HPDE6-E6E7 (cell line): ENCODE results near the gene PCDHB7.
"Not testable (repeated sequence)": the region's sequence is repeated elsewhere in the genome, so short reads cannot be mapped to it uniquely, and the experiment has no call there.

ENCODE experiments used
- DNase-seq: peaks from one replicate; pipeline ENCODE4 v3.0.0; 2011; ENCODE audit warnings: missing footprints; ENCODE audit errors: extremely low spot score

Gene PCDHB7

GRCh38 chr5:141172381-141173204 lies at the start of gene PCDHB7:
TSS of gene PCDHB7 (plus strand) at chr5:141172644. CDS start at chr5:141172836, 192 bp downstream.
- no peak for DNase-seq

GRCh38 chr5:141123396-141124135 lies 48.9 kb upstream of the PCDHB7 start:
- not testable (repeated sequence) for DNase-seq

DNA sequence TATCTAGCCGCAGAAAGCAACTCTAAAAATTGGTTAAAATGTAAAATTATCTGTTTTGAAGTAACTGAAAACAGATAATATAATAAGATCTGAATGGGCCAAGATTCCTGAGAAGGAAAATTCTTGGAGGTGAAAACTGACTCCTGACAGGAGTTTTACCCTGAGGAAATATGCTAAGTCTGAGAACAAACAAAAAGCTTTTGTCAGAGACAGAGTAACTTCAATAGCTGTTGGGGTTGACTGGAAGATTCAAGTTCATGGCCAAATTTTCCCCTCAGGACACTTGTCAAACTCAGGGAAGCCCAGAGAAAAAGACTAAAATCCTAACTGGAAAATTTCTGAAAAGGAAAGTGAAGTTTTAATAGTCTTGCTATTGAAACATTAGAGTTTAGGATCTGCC lies 45.1 kb upstream of the PCDHB7 start:
- DNase-seq = no peak

DNA sequence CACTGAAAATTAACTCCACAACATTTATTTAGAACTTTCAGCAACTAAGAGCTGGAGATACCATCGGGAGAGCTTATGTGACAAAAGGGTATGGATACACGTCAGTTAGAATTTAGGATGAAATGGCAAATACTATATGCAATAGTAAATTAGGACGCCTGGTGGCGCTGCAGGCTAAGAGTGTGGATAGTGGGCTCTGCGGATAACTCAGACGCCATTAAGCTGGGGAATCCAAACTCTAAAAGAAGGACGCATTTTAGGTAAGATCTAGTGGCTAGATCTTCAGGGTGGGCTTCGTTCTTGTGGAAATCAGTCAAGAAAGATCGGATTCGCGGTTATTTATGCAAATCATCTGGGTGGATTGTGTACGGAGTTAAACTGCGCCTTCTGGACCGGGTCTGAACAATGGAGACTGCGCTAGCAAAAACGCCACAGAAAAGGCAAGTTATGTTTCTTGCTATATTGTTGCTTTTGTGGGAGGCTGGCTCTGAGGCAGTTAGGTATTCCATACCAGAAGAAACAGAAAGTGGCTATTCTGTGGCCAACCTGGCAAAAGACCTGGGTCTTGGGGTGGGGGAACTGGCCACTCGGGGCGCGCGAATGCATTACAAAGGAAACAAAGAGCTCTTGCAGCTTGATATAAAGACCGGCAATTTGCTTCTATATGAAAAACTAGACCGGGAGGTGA lies 37.3 kb upstream of the PCDHB7 start, which contains the start of gene PCDHB5:
TSS of gene PCDHB5 (plus strand) at position 177 of the 688 bp plus-strand sequence. CDS start at position 406, 229 bp downstream.
- DNase-seq = no peak

DNA sequence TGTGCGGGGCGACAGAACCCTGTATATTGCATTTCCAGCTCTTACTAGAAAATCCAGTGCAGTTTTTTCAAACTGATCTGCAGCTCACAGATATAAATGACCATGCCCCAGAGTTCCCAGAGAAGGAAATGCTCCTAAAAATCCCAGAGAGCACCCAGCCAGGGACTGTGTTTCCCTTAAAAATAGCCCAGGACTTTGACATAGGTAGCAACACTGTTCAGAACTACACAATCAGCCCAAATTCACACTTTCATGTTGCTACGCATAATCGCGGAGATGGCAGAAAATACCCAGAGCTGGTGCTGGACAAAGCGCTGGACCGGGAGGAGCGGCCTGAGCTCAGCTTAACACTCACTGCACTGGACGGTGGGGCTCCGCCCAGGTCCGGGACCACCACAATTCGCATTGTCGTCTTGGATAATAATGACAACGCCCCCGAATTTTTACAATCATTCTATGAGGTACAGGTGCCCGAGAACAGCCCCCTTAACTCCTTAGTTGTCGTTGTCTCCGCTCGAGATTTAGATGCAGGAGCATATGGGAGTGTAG lies 36.7 kb upstream of the PCDHB7 start:
- no peak for DNase-seq

DNA sequence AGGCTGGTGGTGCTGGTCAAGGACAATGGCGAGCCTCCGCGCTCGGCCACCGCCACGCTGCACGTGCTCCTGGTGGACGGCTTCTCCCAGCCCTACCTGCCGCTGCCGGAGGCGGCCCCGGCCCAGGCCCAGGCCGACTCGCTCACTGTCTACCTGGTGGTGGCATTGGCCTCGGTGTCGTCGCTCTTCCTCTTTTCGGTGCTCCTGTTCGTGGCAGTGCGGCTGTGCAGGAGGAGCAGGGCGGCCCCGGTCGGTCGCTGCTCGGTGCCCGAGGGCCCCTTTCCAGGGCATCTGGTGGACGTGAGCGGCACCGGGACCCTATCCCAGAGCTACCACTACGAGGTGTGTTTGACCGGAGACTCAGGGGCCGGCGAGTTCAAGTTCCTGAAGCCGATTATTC lies 35.1 kb upstream of the PCDHB7 start:
- not testable (repeated sequence) for DNase-seq

DNA sequence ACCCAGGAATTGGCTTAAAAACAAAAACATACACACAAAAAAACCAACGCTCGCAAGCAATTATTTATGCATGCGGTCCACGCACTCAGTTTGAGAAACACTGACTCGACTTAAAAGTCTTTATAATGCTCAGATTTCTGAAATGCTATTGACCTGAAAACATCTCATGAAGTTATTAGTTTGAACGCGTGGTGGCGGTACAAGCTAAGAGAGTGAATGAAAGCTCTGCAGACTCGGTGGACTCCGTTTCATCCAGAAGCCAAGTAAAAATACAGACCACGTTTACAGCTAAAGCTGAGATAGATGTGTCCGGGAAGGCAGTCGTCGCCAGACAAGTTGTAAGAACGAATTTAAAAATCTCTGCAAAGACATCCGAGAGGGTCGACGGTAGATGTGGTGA lies 22.6 kb upstream of the PCDHB7 start, which contains the start of gene PCDHB6:
TSS of gene PCDHB6 (plus strand) at position 246 of the 400 bp plus-strand sequence. CDS start 201 bp downstream, outside the sequence.
- no peak for DNase-seq

GRCh38 chr5:141150224-141150992 lies 22.0 kb upstream of the PCDHB7 start:
- DNase-seq = no peak

- no peak for DNase-seq
Measured at GRCh38 chr5:141150993-141151325, 21.5 kb upstream of the PCDHB7 start.

GRCh38 chr5:141151632-141152031 lies 20.8 kb upstream of the PCDHB7 start:
- not testable (repeated sequence) for DNase-seq

DNA sequence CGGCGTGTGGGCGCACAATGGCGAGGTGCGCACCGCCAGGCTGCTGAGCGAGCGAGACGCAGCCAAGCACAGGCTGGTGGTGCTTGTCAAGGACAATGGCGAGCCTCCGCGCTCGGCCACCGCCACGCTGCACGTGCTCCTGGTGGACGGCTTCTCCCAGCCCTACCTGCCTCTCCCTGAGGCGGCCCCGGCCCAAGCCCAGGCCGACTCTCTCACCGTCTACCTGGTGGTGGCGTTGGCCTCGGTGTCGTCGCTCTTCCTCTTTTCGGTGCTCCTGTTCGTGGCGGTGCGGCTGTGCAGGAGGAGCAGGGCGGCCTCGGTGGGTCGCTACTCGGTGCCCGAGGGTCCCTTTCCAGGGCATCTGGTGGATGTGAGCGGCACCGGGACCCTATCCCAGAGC lies 20.3 kb upstream of the PCDHB7 start:
- DNase-seq = not testable (repeated sequence)

DNA sequence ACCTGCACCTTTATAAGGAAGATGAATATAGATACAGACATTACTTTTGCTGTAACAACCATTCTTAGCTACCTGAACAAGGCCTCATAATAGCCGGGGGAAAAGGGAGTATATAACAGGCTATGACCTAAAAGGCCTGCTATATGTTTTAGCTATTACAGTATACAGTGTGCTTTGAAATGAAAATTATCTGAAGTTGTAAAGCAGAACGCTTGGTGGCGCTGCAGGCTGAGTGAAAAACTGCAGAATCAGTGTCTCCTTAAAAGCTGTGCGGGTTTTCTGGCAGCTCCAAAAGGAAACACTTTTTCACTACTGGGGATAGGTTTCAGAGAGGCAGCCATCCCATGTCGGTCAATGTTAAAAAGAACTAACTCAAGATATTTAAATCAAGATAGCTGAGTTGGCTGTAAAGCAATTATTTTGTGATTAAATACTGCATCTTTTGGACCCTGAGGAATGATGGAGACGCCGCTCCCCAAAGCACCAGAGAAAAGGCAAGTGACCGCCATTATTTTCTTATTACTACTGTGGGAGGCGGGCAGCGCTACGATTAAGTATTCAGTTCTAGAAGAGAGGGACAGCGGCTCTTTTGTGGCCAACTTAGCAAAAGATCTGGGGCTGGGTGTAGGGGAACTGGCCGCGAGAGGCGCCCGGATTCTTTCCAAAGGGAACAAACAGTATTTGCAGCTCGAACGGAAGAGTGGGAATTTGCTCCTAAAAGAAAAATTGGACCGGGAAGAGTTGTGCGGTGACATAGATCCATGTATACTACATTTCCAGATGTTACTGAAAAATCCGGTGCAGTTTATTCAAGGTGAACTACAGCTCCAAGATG lies 16.7 kb upstream of the PCDHB7 start:
- DNase-seq = no peak

DNA sequence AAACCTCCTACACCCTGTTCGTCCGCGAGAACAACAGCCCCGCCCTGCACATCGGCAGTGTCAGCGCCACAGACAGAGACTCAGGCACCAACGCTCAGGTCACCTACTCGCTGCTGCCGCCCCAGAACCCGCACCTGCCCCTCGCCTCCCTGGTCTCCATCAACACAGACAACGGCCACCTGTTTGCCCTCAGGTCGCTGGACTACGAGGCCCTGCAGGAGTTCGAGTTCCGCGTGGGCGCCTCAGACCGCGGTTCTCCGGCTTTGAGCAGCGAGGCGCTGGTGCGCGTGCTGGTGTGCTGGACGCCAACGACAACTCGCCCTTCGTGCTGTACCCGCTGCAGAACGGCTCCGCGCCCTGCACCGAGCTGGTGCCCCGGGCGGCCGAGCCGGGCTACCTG lies 15.1 kb upstream of the PCDHB7 start:
- DNase-seq = not testable (repeated sequence)

- DNase-seq = not testable (repeated sequence)
Measured at GRCh38 chr5:141157901-141158300, 14.5 kb upstream of the PCDHB7 start.

DNA sequence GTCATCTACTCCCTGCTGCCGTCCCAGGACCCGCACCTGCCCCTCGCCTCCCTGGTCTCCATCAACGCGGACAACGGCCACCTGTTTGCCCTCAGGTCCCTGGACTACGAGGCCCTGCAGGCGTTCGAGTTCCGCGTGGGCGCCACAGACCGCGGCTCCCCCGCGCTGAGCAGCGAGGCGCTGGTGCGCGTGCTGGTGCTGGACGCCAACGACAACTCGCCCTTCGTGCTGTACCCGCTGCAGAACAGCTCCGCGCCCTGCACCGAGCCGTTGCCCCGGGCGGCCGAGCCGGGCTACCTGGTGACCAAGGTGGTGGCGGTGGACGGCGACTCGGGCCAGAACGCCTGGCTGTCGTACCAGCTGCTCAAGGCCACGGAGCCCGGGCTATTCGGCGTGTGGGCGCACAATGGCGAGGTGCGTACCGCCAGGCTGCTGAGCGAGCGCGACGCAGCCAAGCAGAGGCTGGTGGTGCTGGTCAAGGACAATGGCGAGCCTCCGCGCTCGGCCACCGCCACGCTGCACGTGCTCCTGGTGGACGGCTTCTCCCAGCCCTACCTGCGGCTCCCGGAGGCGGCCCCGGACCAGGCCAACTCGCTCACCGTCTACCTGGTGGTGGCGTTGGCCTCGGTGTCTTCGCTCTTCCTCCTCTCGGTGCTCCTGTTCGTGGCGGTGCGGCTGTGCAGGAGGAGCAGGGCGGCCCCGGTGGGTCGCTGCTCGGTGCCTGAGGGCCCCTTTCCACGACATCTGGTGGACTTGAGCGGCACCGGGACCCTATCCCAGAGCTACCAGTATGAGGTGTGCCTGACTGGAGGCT lies 2.1 kb downstream of the PCDHB7 start:
- DNase-seq = not testable (repeated sequence)

GRCh38 chr5:141175933-141176332 lies 3.5 kb downstream of the PCDHB7 start:
- no peak for DNase-seq

- DNase-seq = not testable (repeated sequence)
Measured at GRCh38 chr5:141177577-141178191, 5.2 kb downstream of the PCDHB7 start, which contains the start of gene PCDHB8. TSS of gene PCDHB8 (plus strand) at chr5:141177790. CDS start at chr5:141178035, 245 bp downstream.

DNA sequence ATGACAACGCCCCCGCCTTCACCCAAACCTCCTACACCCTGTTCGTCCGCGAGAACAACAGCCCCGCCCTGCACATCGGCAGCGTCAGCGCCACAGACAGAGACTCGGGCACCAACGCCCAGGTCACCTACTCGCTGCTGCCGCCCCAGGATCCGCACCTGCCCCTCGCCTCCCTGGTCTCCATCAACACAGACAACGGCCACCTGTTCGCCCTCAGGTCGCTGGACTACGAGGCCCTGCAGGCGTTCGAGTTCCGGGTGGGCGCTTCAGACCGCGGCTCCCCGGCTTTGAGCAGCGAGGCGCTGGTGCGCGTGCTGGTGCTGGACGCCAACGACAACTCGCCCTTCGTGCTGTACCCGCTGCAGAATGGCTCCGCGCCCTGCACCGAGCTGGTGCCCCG lies 6.9 kb downstream of the PCDHB7 start:
- DNase-seq = not testable (repeated sequence)

DNA sequence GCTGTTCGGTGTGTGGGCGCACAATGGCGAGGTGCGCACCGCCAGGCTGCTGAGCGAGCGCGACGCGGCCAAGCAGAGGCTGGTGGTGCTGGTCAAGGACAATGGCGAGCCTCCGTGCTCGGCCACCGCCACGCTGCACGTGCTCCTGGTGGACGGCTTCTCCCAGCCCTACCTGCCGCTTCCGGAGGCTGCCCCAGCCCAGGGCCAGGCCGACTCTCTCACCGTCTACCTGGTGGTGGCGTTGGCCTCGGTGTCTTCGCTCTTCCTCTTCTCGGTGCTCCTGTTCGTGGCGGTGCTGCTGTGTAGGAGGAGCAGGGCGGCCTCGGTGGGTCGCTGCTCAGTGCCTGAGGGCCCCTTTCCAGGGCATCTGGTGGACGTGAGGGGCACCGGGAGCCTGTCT lies 7.4 kb downstream of the PCDHB7 start:
- DNase-seq = not testable (repeated sequence)
